Esophagus squamous epithelium (tissue), 5 donors: Measurements from ENCODE around the gene HS3ST3B1. TPM values are rescaled to one million over a fixed set of nuclear protein-coding genes. Genes with fewer than 3 reads are reported as not detected.

ENCODE experiments used
- DNase-seq: peaks from one replicate; lab custom pipeline; 2025; lab: John Stamatoyannopoulos, UW
- H3K27ac ChIP-seq, 4 donors: fragments of 200-600 bp; sonication (generic); one replicate each; pipeline ENCODE4 v1.5.1; 2016 to 2019; ENCODE audit warnings: mild to moderate bottlenecking in 1 of 4
- H3K27me3 ChIP-seq, 4 donors: fragments of 200-600 bp; sonication (generic); 1 replicate in 3 of 4; 2 replicates in 1 of 4; pipeline versions ENCODE4 v1.5.1 to v1.6.0; 2017 to 2021; ENCODE audit warnings: antibody characterized with exemption in 1 of 4
- H3K36me3 ChIP-seq, 3 donors: fragments of 200-600 bp; sonication (generic); one replicate each; pipeline ENCODE4 v1.5.1; 2016 to 2019
- H3K4me1 ChIP-seq, 3 donors: fragments of 200-600 bp; sonication (generic); one replicate each; pipeline ENCODE4 v1.5.1; 2017 to 2019
- H3K4me3 ChIP-seq, 4 donors: fragments of 200-600 bp; sonication (generic); 1 replicate in 3 of 4; 2 replicates in 1 of 4; pipeline ENCODE4 v1.5.1; 2016 to 2019; ENCODE audit warnings: mild to moderate bottlenecking in 2 of 4, moderate library complexity in 1 of 4
- H3K9me3 ChIP-seq, 3 donors: fragments of 200-600 bp; sonication (generic); one replicate each; pipeline ENCODE4 v1.5.1; 2016 to 2019
- POLR2A ChIP-seq, 4 donors: fragments of 450-650 bp; IDR thresholded peaks; one replicate each; pipeline ENCODE4 v1.6.1; 2017; ENCODE audit warnings: antibody characterized with exemption in 4 of 4, mild to moderate bottlenecking in 4 of 4, moderate library complexity in 3 of 4
- WGBS, 2 donors: methylation state at CpG; one replicate each; pipeline ENCODE4 v1.1.5; 2018; 5-methylcytosine and 5-hydroxymethylcytosine counted together
- intact Hi-C: fragments of 100-400 bp; cut with DNase I; formaldehyde crosslinking; loops from one replicate; pipeline ENCODE4 v1.15.0; 2022
- total RNA-seq, 4 donors: library from RNA; depleted of rRNA; stranded (reverse); fragments of >200 nt; gene quantifications; one replicate each; pipeline ENCODE4 v1.1.0, GENCODE V29; 2016
- TF ChIP-seq, protein P1 (sequence below), 6 experiments: fragments of 450-650 bp in 4 of 6; fragments of 200-600 bp in 2 of 6; sonication (generic) in 2 of 6; IDR thresholded peaks; one replicate each; pipeline ENCODE4 v1.5.1; 2016 to 2019; ENCODE audit warnings: antibody characterized with exemption in 6 of 6, mild to moderate bottlenecking in 4 of 6, moderate library complexity in 4 of 6
- donor health status: DM: yes; HTN: yes; CAD: no.

Gene HS3ST3B1
- total RNA-seq, 4 donors from 2014 or later, result 5.6 to 7.6 (median 6.4) TPM

DNA sequence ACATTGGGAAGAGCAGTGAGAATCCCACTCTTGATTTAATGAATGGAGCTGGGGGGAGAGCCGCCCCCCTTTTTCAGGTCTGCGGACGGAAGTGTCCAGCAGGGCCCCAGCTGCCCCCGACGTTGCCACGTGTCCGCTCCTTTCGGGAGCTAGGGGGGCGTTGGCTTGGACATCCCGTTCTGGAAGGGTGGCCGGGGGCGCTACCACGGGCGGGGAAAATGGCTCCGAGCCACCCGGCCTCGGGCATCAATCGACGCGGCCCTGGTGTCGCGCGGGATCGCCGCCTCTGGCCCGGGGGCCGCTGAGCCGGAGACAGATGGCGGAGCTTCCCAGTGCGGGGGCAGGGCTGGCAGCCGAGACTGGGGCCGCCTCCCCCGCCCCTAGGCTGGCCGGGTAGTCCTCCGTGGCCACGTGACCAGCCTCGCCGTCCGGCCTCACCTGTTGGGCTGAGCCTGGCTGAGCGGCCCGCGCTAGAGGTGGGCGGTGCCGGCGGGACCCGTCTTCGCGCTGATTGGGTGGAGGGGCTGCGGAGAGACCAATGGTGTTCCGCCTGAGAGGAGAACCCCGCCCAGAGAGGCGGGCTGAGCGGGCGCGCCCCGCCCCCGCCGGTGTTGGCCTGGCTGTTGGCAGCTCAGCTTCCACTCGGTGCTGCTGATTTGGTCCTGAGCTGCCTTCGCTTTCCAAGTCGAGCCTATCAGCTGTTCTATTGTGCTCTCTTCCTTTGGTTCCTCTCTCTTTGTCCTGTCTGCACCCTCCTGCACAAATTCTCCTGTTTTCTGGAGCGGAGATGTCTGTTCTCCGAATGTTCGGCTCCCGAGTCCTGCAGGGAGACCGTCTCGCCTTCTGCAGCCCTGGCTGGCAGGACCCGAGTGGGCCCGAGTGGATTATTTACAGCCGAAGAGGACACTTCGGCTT lies 8.3 kb downstream of the HS3ST3B1 start:
- peaks cover 8 to 62% (median 27%) of the 10 kb centered on the region in 3 donors for H3K4me1 ChIP-seq
- no peaks in the 10 kb centered on the region for H3K9me3 ChIP-seq
- peak; percentile 24 for DNase-seq
- H3K36me3 ChIP-seq, result no peaks in the 10 kb centered on the region
- intact Hi-C loops, result loop anchor here (10.0 kb wide), 1 partner anchor 616 kb away; no protein-coding TSS in a partner anchor
- peak in 1 of 4 donors; percentile 23 for TF ChIP-seq POLR2A (IDR thresholded peaks at IDR 0.05)
- TF ChIP-seq, protein P1, sequence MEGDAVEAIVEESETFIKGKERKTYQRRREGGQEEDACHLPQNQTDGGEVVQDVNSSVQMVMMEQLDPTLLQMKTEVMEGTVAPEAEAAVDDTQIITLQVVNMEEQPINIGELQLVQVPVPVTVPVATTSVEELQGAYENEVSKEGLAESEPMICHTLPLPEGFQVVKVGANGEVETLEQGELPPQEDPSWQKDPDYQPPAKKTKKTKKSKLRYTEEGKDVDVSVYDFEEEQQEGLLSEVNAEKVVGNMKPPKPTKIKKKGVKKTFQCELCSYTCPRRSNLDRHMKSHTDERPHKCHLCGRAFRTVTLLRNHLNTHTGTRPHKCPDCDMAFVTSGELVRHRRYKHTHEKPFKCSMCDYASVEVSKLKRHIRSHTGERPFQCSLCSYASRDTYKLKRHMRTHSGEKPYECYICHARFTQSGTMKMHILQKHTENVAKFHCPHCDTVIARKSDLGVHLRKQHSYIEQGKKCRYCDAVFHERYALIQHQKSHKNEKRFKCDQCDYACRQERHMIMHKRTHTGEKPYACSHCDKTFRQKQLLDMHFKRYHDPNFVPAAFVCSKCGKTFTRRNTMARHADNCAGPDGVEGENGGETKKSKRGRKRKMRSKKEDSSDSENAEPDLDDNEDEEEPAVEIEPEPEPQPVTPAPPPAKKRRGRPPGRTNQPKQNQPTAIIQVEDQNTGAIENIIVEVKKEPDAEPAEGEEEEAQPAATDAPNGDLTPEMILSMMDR (IDR thresholded peaks at IDR 0.05), result no peak
- H3K27ac ChIP-seq, result peak overlapping the region; percentile 66 to 79 (median 73)
- peak overlapping the region; percentile 48 to 72 (median 58) for H3K4me3 ChIP-seq
- 9 to 13% methylated on average over 8 to 50 of the region's 71 CpGs for WGBS, 2 donors
- H3K27me3 ChIP-seq, result peaks cover 0 to 49% (median 0%) of the 10 kb centered on the region in 4 donors

DNA sequence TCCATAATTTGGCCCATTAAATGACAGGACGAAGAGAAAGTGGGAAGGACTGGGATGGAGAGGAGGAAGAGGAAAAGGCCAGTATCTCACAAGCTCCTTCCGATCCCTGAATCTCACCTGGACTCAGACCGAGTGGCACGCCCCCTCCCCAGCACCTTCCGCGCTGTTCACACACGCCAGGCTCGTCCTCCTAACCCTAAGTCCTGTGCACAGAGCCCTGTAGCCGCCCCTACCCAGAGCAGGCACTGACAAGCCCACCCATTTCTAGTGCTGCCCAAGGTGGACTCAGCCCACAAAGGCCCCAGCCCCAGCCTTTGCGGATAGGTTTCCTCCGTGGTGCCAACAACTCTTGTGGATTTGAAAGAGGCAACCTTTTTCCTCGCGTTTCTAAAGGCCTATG lies 9.2 kb downstream of the HS3ST3B1 start:
- Histone ChIP-seq H3K4me3 (peak overlapping the region; percentile 48 to 72 (median 58)), H3K4me1 (peaks cover 8 to 54% (median 27%) of the 10 kb centered on the region in 3 donors), H3K27ac (peak overlapping the region in 1 of 4 donors; percentile 59), H3K27me3 (peaks cover 0 to 40% (median 0%) of the 10 kb centered on the region in 4 donors), H3K9me3 (no peaks in the 10 kb centered on the region), H3K36me3 (no peaks in the 10 kb centered on the region)
- no peak for DNase-seq
- TF ChIP-seq, protein P1 (IDR thresholded peaks at IDR 0.05), result no peak
- no peak for TF ChIP-seq POLR2A (IDR thresholded peaks at IDR 0.05)
- intact Hi-C loops, result no loop called here
- WGBS, 2 donors, result 47 to 54% methylated on average over 11 to 13 of the region's 13 CpGs

DNA sequence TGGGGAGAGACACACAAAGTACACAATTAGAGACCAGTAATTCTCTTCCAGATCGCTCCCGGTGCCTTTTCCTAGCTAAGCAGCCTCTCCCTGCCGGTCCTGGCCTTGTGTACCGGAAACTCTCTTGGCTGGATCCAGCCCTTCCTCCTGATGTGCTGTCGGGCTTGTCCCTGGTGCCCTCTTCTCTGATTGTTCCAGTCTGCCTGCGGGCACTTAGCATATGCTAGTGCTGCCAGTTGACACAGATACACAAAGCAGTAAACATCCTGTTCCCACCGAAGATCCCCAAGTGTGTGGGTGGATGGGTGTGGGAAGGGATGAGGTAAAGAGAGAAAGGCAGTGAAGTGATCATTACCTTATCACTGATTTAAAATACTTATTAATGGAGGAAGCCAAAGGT lies 9.7 kb downstream of the HS3ST3B1 start:
- no peak for TF ChIP-seq POLR2A (IDR thresholded peaks at IDR 0.05)
- TF ChIP-seq, protein P1 (IDR thresholded peaks at IDR 0.05), result no peak
- peaks cover 8 to 49% (median 25%) of the 10 kb centered on the region in 3 donors for H3K4me1 ChIP-seq
- no peaks in the 10 kb centered on the region for H3K9me3 ChIP-seq
- H3K36me3 ChIP-seq, result no peaks in the 10 kb centered on the region
- peaks cover 0 to 35% (median 0%) of the 10 kb centered on the region in 4 donors for H3K27me3 ChIP-seq
- no peak overlapping the region for H3K4me3 ChIP-seq
- no peak for DNase-seq
- intact Hi-C loops, result no loop called here
- 46 to 59% methylated on average over 7 of the region's 7 CpGs for WGBS, 2 donors
- H3K27ac ChIP-seq, result no peak overlapping the region

DNA sequence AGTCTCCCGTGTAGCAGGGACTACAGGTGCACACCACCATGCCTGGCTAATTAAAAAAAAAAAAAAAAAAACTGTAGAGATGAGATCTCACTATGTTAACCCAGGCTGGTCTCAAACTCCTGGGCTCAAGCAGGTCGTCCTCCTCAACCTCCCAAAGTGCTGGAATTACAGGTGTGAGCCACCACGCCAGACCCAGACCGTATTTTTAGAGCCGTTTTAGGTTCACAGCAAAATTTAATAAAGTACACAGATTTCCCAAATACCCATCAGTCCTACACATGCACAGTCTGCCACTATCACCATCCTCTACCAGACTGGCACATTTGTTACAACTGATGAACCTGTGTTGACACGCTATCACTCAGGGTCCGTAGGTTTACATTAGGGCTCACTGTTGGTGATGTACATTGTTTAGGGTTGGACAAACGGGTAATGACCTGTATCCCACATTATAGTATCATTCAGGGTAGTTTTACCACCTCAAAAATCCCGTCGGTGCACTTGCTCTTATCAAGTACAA lies 10.4 kb downstream of the HS3ST3B1 start:
- WGBS, 2 donors, result 87 to 92% methylated on average over 10 of the region's 10 CpGs
- Histone ChIP-seq H3K9me3 (no peaks in the 10 kb centered on the region), H3K4me1 (peaks cover 8 to 47% (median 21%) of the 10 kb centered on the region in 3 donors), H3K27me3 (peaks cover 0 to 29% (median 0%) of the 10 kb centered on the region in 4 donors), H3K4me3 (no peak overlapping the region), H3K36me3 (no peaks in the 10 kb centered on the region), H3K27ac (no peak overlapping the region)
- intact Hi-C loops, result no loop called here
- no peak for DNase-seq
- TF ChIP-seq, protein P1 (IDR thresholded peaks at IDR 0.05), result no peak
- TF ChIP-seq POLR2A (IDR thresholded peaks at IDR 0.05), result no peak

DNA sequence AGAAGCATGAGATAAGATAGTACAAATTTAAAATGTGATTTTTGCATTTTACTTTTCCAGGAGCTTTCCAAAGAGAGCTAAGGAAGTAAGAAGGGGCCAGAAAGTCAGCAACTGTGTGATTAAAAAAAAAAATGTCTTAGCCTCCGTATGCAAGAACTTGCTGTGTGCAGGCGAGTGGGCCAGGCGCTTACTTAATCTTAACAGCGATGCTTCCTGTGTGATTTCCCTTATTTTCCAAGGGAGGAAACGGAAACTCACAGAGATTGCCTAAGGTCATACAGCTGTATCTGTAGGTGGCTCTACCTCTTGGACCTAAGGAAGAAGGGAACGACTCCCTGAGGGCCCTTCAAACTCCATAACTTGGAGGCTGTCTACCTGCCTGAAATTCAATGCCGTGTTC lies 11.1 kb downstream of the HS3ST3B1 start:
- TF ChIP-seq, protein P1 (IDR thresholded peaks at IDR 0.05), result no peak
- no peak for TF ChIP-seq POLR2A (IDR thresholded peaks at IDR 0.05)
- no peaks in the 10 kb centered on the region for H3K9me3 ChIP-seq
- peaks cover 0 to 23% (median 0%) of the 10 kb centered on the region in 4 donors for H3K27me3 ChIP-seq
- H3K27ac ChIP-seq, result no peak overlapping the region
- no peaks in the 10 kb centered on the region for H3K36me3 ChIP-seq
- peaks cover 8 to 50% (median 21%) of the 10 kb centered on the region in 3 donors for H3K4me1 ChIP-seq
- intact Hi-C loops, result no loop called here
- 57 to 73% methylated on average over 7 of the region's 7 CpGs for WGBS, 2 donors
- no peak for DNase-seq
- no peak overlapping the region for H3K4me3 ChIP-seq
